ENCODE measurements around the gene MRPL50.

MRPL50 gene

GRCh38 chr9:101354765-101355708 is 43.4 kb downstream of the MRPL50 start:
- no peak overlapping the region for H3K4me3 ChIP-seq (ENCODE audit: low read length)
- H3K36me3 ChIP-seq (ENCODE audit: control insufficient read depth, insufficient read depth, low read length, severe bottlenecking) = no peaks in the 10 kb centered on the region
- no peak overlapping the region for H3K9ac ChIP-seq (ENCODE audit: low read length)
- DNase-seq (ENCODE audit: low read depth) = no peak
- no peaks in the 10 kb centered on the region for H3K9me3 ChIP-seq (ENCODE audit: control insufficient read depth, low read length)
- H3K4me1 ChIP-seq (ENCODE audit: control insufficient read depth, insufficient read depth, low read length) = no peaks in the 10 kb centered on the region
- H3K27me3 ChIP-seq (replicated peaks; ENCODE audit: control insufficient read depth, insufficient read depth, low read length) = no peaks in the 10 kb centered on the region

- DNase-seq (ENCODE audit: low read depth) = no peak
- no peak overlapping the region for H3K9ac ChIP-seq (ENCODE audit: low read length)
- no peaks in the 10 kb centered on the region for H3K4me1 ChIP-seq (ENCODE audit: control insufficient read depth, insufficient read depth, low read length)
- H3K27me3 ChIP-seq (replicated peaks; ENCODE audit: control insufficient read depth, insufficient read depth, low read length) = no peaks in the 10 kb centered on the region
- no peaks in the 10 kb centered on the region for H3K36me3 ChIP-seq (ENCODE audit: control insufficient read depth, insufficient read depth, low read length, severe bottlenecking)
- no peak overlapping the region for H3K4me3 ChIP-seq (ENCODE audit: low read length)
- no peaks in the 10 kb centered on the region for H3K9me3 ChIP-seq (ENCODE audit: control insufficient read depth, low read length)
Measured at GRCh38 chr9:101354143-101354764, 44.2 kb downstream of the MRPL50 start.

- Histone ChIP-seq H3K9ac (ENCODE audit: low read length) (no peak overlapping the region), H3K4me1 (ENCODE audit: control insufficient read depth, insufficient read depth, low read length) (no peaks in the 10 kb centered on the region), H3K4me3 (ENCODE audit: low read length) (no peak overlapping the region), H3K36me3 (ENCODE audit: control insufficient read depth, insufficient read depth, low read length, severe bottlenecking) (no peaks in the 10 kb centered on the region), H3K27me3 (replicated peaks; ENCODE audit: control insufficient read depth, insufficient read depth, low read length) (no peaks in the 10 kb centered on the region), H3K9me3 (ENCODE audit: control insufficient read depth, low read length) (no peaks in the 10 kb centered on the region)
- no peak for DNase-seq (ENCODE audit: low read depth)
Measured at GRCh38 chr9:101353683-101354082, 44.7 kb downstream of the MRPL50 start.

GRCh38 chr9:101352892-101353463 is 45.4 kb downstream of the MRPL50 start:
- no peaks in the 10 kb centered on the region for H3K4me1 ChIP-seq (ENCODE audit: control insufficient read depth, insufficient read depth, low read length)
- H3K9me3 ChIP-seq (ENCODE audit: control insufficient read depth, low read length) = no peaks in the 10 kb centered on the region
- no peak overlapping the region for H3K9ac ChIP-seq (ENCODE audit: low read length)
- no peaks in the 10 kb centered on the region for H3K27me3 ChIP-seq (replicated peaks; ENCODE audit: control insufficient read depth, insufficient read depth, low read length)
- H3K4me3 ChIP-seq (ENCODE audit: low read length) = no peak overlapping the region
- no peak for DNase-seq (ENCODE audit: low read depth)
- H3K36me3 ChIP-seq (ENCODE audit: control insufficient read depth, insufficient read depth, low read length, severe bottlenecking) = no peaks in the 10 kb centered on the region

GRCh38 chr9:101350285-101350684 is 48.1 kb downstream of the MRPL50 start:
- H3K36me3 ChIP-seq (ENCODE audit: control insufficient read depth, insufficient read depth, low read length, severe bottlenecking) = no peaks in the 10 kb centered on the region
- no peak overlapping the region for H3K9ac ChIP-seq (ENCODE audit: low read length)
- no peak for DNase-seq (ENCODE audit: low read depth)
- peaks cover 3% of the 10 kb centered on the region for H3K27me3 ChIP-seq (replicated peaks; ENCODE audit: control insufficient read depth, insufficient read depth, low read length)
- no peak overlapping the region for H3K4me3 ChIP-seq (ENCODE audit: low read length)
- H3K4me1 ChIP-seq (ENCODE audit: control insufficient read depth, insufficient read depth, low read length) = no peaks in the 10 kb centered on the region
- no peaks in the 10 kb centered on the region for H3K9me3 ChIP-seq (ENCODE audit: control insufficient read depth, low read length)

GRCh38 chr9:101342595-101342994 is 55.8 kb downstream of the MRPL50 start:
- no peak overlapping the region for H3K9ac ChIP-seq (ENCODE audit: low read length)
- H3K9me3 ChIP-seq (ENCODE audit: control insufficient read depth, low read length) = no peaks in the 10 kb centered on the region
- DNase-seq (ENCODE audit: low read depth) = no peak
- H3K4me1 ChIP-seq (ENCODE audit: control insufficient read depth, insufficient read depth, low read length) = no peaks in the 10 kb centered on the region
- H3K4me3 ChIP-seq (ENCODE audit: low read length) = no peak overlapping the region
- peaks cover 3% of the 10 kb centered on the region for H3K27me3 ChIP-seq (replicated peaks; ENCODE audit: control insufficient read depth, insufficient read depth, low read length)
- H3K36me3 ChIP-seq (ENCODE audit: control insufficient read depth, insufficient read depth, low read length, severe bottlenecking) = no peaks in the 10 kb centered on the region

GRCh38 chr9:101341958-101342357 is 56.5 kb downstream of the MRPL50 start:
- Histone ChIP-seq H3K9ac (ENCODE audit: low read length) (no peak overlapping the region), H3K4me3 (ENCODE audit: low read length) (no peak overlapping the region), H3K4me1 (ENCODE audit: control insufficient read depth, insufficient read depth, low read length) (no peaks in the 10 kb centered on the region), H3K27me3 (replicated peaks; ENCODE audit: control insufficient read depth, insufficient read depth, low read length) (peaks cover under 1% of the 10 kb centered on the region), H3K36me3 (ENCODE audit: control insufficient read depth, insufficient read depth, low read length, severe bottlenecking) (no peaks in the 10 kb centered on the region), H3K9me3 (ENCODE audit: control insufficient read depth, low read length) (no peaks in the 10 kb centered on the region)
- no peak for DNase-seq (ENCODE audit: low read depth)
